HG03039 (cell line): ENCODE data around the gene LYAR.
A peak's percentile ranks its signal among the peaks of the same experiment; 100 is the strongest.

ENCODE experiments used
- ATAC-seq: cut with Tn5 transposase; IDR thresholded peaks from one replicate; pipeline ENCODE4 v1.9.1; 2021; ENCODE audit warnings: mild to moderate bottlenecking, moderate library complexity; ENCODE audit not compliant: unreplicated experiment

Gene LYAR

GRCh38 chr4:4316150-4316495, 26.2 kb upstream of the LYAR start:
- ATAC-seq, result no peak

- no peak for ATAC-seq
Measured at GRCh38 chr4:4315461-4316149, 25.7 kb upstream of the LYAR start.

DNA sequence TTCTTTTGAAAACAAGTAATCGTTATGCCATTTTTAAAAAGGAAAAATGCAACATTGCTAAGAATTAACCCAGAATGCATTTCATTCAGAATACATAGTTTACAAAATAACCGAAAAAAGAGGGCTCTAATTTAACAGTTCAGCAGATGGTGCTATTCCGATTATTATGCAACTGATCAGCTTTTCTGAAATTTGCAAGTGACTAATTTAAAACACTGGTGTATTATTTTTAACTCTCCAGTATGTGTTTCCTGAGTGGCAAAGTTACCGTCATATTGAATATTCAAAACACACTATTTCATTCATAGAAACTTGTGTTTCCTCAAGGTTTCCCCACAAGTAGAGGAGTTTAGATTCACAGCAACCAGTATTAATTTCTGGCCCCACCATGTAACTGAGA, 21.2 kb upstream of the LYAR start:
- no peak for ATAC-seq

DNA sequence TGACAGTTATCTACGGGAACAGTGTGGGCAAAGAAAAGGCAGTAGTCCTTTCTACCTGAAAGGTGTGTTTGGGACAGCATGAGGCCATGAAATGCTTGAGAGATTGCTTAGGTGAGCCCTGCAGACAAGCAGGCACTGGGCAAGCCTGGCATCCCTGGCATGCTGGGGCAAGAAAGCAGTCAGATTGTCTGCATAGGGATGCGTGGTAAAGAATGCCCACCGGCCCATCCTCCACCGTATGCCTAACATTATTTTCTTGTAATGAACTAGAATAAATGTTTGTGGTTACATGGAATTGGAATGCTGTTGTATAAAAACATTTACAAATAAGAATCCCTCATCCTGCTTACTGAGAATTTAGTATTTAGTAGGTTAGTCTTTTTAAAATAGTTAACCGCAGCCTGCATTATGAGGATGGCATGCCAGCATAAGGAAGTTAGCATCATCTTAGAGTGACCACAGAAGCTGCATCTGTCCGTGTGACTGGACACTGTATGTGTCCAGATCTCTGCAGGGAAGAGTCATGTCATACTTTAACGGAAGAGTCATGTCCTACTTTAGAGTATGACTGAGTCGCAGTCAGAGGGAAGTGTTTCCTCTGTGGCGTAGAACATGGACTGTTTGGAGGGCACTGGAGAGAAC, 19.0 kb upstream of the LYAR start:
- ATAC-seq, result no peak

DNA sequence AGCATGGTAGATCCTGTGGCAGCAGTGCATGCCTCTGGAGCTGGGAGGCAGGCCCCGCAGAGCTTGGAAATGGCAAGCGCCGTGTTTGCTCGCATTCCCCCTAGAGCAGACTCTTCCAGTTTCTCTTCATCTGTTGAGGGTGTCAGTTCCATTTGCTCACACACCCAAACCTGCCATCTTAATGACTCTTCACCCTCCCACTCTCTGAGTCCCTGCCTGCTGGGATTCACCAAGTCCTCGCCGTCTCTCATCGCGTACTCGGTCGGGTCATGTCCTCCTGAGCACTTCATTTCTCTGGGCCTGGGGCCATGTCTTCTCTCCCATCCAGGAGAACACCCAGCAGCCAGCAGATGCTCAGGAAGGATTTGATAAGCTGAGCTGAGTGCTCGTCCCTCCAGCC, 17.0 kb upstream of the LYAR start:
- no peak for ATAC-seq

DNA sequence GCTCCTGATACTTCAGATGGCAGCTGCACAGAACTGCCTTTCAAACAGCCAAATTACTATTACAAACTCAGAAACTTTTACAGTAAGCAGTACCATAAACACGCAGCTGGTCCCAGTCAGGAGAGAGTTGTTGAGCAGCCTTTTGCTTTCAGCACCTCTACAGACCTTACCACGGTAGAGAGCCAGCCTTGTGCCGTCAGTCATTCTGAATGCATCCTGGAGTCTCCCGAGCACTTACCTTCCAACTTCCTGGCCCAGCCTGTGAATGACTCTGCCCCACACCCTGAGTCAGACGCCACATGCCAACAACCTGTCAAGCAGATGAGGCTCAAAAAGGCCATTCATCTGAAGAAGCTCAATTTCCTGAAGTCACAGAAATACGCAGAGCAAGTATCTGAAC, 12.5 kb upstream of the LYAR start:
- ATAC-seq, result no peak

GRCh38 chr4:4302001-4302400, 12.0 kb upstream of the LYAR start:
- no peak for ATAC-seq

GRCh38 chr4:4299006-4299405, 9.1 kb upstream of the LYAR start:
- ATAC-seq, result no peak

DNA sequence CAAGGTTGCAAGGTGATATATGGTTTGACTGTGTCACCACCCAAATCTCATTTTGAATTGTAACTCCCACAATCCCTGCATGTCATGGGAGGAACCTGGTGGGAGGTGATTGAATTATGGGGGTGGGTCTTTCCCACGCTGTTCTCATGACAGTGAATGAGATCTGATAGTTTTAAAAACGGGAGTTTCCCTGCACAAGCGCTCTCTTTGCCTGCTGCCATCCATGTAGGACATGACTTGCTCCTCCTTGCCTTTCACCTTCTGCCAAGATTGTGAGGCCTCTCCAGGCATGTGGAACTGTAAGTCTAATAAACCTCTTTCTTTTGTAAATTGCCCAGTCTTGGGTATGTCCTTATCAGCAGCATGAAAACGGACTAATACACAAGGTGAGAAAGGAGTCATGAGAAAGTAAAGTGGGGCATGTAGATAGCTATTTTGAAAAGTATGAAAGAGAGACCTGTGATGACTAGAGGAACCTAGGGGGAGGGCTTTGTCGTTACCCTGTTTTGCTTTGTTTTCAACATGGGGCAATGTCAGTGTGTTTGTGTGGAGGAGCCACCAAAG, 6.4 kb upstream of the LYAR start:
- ATAC-seq, result no peak

- no peak for ATAC-seq
Measured at GRCh38 chr4:4293279-4293678, 3.3 kb upstream of the LYAR start.

DNA sequence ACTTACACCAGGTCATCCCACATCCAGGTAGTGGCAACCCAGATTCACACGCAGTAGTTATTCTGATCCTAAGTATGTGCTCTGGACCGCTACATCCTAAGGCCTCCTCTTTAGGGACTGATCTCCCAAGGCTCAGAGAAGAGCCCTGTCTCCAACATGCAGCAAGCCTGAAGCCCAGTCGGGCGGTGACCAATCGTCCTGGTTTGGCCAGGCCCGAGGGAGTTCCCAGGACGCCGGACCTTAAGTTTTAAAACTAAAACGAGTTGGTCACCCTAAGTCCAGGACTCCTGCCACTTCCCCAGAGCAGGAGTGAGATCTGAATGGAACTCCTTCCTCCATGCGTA, 385 bp downstream of the LYAR start:
- peak; percentile 10 for ATAC-seq

DNA sequence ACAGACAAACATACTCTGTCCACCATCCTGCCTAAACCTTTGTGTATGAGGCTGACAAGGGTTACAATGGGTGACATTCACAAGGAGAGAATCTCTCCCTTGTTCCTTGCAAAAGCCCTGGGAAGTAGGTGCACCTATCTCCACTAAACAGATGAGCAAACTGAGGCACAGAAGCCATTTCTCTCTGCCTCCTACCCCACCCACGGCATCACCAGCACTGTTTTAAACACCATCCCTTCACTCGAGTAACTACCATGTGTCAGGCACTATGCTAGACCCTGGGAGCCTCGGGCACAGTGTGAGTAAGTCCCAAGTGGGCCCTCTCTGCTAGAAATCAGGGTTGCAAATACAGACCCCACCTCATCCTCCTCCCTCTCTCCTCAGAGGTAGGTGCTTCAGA, 899 bp downstream of the LYAR start:
- no peak for ATAC-seq

GRCh38 chr4:4288098-4288497, 1.9 kb downstream of the LYAR start:
- ATAC-seq, result no peak

GRCh38 chr4:4284827-4285618, 4.9 kb downstream of the LYAR start:
- ATAC-seq, result no peak

- no peak for ATAC-seq
Measured at GRCh38 chr4:4281787-4282186, 8.2 kb downstream of the LYAR start.

GRCh38 chr4:4277531-4277930, 12.4 kb downstream of the LYAR start:
- ATAC-seq, result no peak

GRCh38 chr4:4274226-4274625, 15.7 kb downstream of the LYAR start:
- ATAC-seq, result no peak

- ATAC-seq, result no peak
Measured at GRCh38 chr4:4271912-4272311, 18.0 kb downstream of the LYAR start.

- ATAC-seq, result no peak
Measured at GRCh38 chr4:4270529-4270928, 19.4 kb downstream of the LYAR start.

DNA sequence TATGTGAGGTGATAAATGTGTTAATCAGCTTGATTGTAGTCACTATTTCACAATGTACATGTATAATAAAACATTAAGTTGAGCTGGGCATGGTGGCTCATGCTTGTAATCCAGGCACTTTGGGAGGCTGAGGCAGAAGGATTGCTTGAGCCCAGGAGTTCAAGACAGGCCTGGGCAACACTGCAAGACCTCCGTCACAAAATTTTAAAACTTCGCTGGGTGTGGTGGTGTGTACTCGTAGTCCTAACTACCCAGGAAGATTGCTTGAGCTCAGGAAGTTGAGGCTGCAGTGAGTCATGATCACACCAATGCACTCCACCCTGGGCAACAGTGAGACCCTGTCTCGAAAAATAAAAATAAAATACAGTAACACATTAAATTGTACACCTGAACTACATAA, 20.1 kb downstream of the LYAR start:
- no peak for ATAC-seq

GRCh38 chr4:4269331-4269731, 20.6 kb downstream of the LYAR start:
- no peak for ATAC-seq

GRCh38 chr4:4268776-4269175, 21.2 kb downstream of the LYAR start:
- no peak for ATAC-seq
